Activated T-helper 1 cell treated with Interleukin-2 at 50 U/mL for 16 hours (primary cell): ENCODE measurements around the gene FAM210B.
A peak's percentile ranks its signal among the peaks of the same experiment; 100 is the strongest.
"Not testable (repeated sequence)": the region's sequence is repeated elsewhere in the genome, so short reads cannot be mapped to it uniquely, and the experiment has no call there.

ENCODE experiments used
- DNase-seq: peaks from one replicate; pipeline ENCODE4 v3.0.0-alpha.2; 2020; ENCODE audit warnings: low read depth

Gene FAM210B

GRCh38 chr20:56360908-56361205 is 2.1 kb downstream of the FAM210B start:
- DNase-seq = no peak

- no peak for DNase-seq
Measured at GRCh38 chr20:56361900-56362299, 3.1 kb downstream of the FAM210B start.

GRCh38 chr20:56362833-56363413 is 4.1 kb downstream of the FAM210B start:
- DNase-seq = no peak

GRCh38 chr20:56363491-56363890 is 4.7 kb downstream of the FAM210B start:
- DNase-seq = no peak

- DNase-seq = no peak
Measured at GRCh38 chr20:56368351-56369134, 9.8 kb downstream of the FAM210B start.

GRCh38 chr20:56369179-56369578 is 10.4 kb downstream of the FAM210B start:
- DNase-seq = no peak

- no peak for DNase-seq
Measured at GRCh38 chr20:56371977-56372376, 13.2 kb downstream of the FAM210B start.

- DNase-seq = no peak
Measured at GRCh38 chr20:56372850-56373249, 14.1 kb downstream of the FAM210B start.

GRCh38 chr20:56373942-56374341 is 15.2 kb downstream of the FAM210B start:
- DNase-seq = no peak

GRCh38 chr20:56376331-56376730 is 17.6 kb downstream of the FAM210B start:
- no peak for DNase-seq

- DNase-seq = no peak
Measured at GRCh38 chr20:56378386-56378785, 19.6 kb downstream of the FAM210B start.

- DNase-seq = no peak
Measured at GRCh38 chr20:56380375-56380774, 21.6 kb downstream of the FAM210B start.

GRCh38 chr20:56381501-56381900 is 22.7 kb downstream of the FAM210B start:
- DNase-seq = no peak

GRCh38 chr20:56382696-56383095 is 23.9 kb downstream of the FAM210B start:
- no peak for DNase-seq

- DNase-seq = no peak
Measured at GRCh38 chr20:56383334-56383733, 24.6 kb downstream of the FAM210B start.

- no peak for DNase-seq
Measured at GRCh38 chr20:56385130-56385529, 26.4 kb downstream of the FAM210B start.

- DNase-seq = no peak
Measured at GRCh38 chr20:56386219-56386618, 27.4 kb downstream of the FAM210B start.

GRCh38 chr20:56388882-56389281 is 30.1 kb downstream of the FAM210B start:
- no peak for DNase-seq

- DNase-seq = no peak
Measured at GRCh38 chr20:56389807-56390206, 31.0 kb downstream of the FAM210B start.

GRCh38 chr20:56390396-56390795 is 31.6 kb downstream of the FAM210B start:
- DNase-seq = not testable (repeated sequence)

GRCh38 chr20:56391037-56391436 is 32.3 kb downstream of the FAM210B start:
- DNase-seq = no peak

- DNase-seq = no peak
Measured at GRCh38 chr20:56391596-56392131, 32.9 kb downstream of the FAM210B start.

- DNase-seq = peak; percentile 99
Measured at GRCh38 chr20:56392132-56392880, 33.5 kb downstream of the FAM210B start, which contains the start of the genes AURKA and CSTF1. AURKA (minus strand) TSS chr20:56392215; CDS start chr20:56388197, 4,018 bp downstream. CSTF1 (plus strand) TSS chr20:56392645; CDS start chr20:56395553, 2,908 bp downstream.
